H1 (cell line): ENCODE results near the gene MT1G. TPM values are rescaled to one million over a fixed set of nuclear protein-coding genes. Genes with fewer than 3 reads are reported as not detected.

Experiments
- CTCF ChIA-PET: fragments of 300-600 bp; sonication (Branson Sonifier 250); formaldehyde crosslinking; loops from one replicate; lab custom pipeline; 2021; ENCODE audit not compliant: partially characterized antibody; lab: Charles Lee
- POLR2A ChIA-PET: fragments of 300-600 bp; sonication (Branson Sonifier 250); formaldehyde crosslinking; loops from one replicate; lab custom pipeline; 2021; ENCODE audit warnings: inconsistent platforms; ENCODE audit not compliant: partially characterized antibody; lab: Charles Lee
- DNase-seq, 2 experiments: peaks; one replicate each; pipeline versions ENCODE4 v3.0.0 to v3.0.0-alpha.2; 2010 to 2022; ENCODE audit warnings: low spot score in 2 of 2, low read depth in 1 of 2, mixed read lengths in 1 of 2
- FAIRE-seq: peaks from 2 replicates; lab custom pipeline; 2011; peaks lifted over from hg19 to GRCh38; lab: Jason Lieb, UNC
- H2AFZ ChIP-seq: 2 replicates; pipeline ENCODE4 v1.8.1; 2012; ENCODE audit warnings: low read length, inconsistent platforms
- H2AK5ac ChIP-seq: 2 replicates; pipeline ENCODE4 v1.6.1; 2013; ENCODE audit warnings: low read depth, low read length
- H2BK120ac ChIP-seq: replicated peaks from 2 replicates; pipeline ENCODE3; 2013; ENCODE audit warnings: low read depth, low read length, inconsistent platforms
- H2BK12ac ChIP-seq: 2 replicates; pipeline ENCODE4 v1.6.1; 2013; ENCODE audit warnings: low read depth, low read length
- H2BK15ac ChIP-seq: 2 replicates; pipeline ENCODE4 v1.6.1; 2013; ENCODE audit warnings: low read length
- H2BK20ac ChIP-seq: 2 replicates; pipeline ENCODE4 v1.6.1; 2013; ENCODE audit warnings: low read length
- H2BK5ac ChIP-seq: 2 replicates; pipeline ENCODE4 v1.6.1; 2013; ENCODE audit warnings: low read depth, low read length
- H3K14ac ChIP-seq: 2 replicates; pipeline ENCODE4 v1.6.1; 2013; ENCODE audit warnings: inconsistent platforms; ENCODE audit not compliant: insufficient read length
- H3K18ac ChIP-seq: 2 replicates; pipeline ENCODE4 v1.6.1; 2013; ENCODE audit warnings: low read length; ENCODE audit errors: extremely low read depth
- H3K23ac ChIP-seq: 2 replicates; pipeline ENCODE4 v1.6.1; 2013; ENCODE audit warnings: inconsistent platforms; ENCODE audit not compliant: insufficient read length
- H3K23me2 ChIP-seq: 2 replicates; pipeline ENCODE4 v1.6.1; 2013; ENCODE audit warnings: low read depth, low read length
- H3K27ac ChIP-seq: 2 replicates; pipeline ENCODE4 v1.6.1; 2011; ENCODE audit warnings: low read depth, low read length, inconsistent platforms
- H3K27me3 ChIP-seq, 4 experiments: replicated peaks in 1 of 4; 1 replicate in 1 of 4; 2 replicates in 3 of 4; pipeline versions ENCODE4 v1.6.1 to v1.8.1; 2011 to 2013; ENCODE audit warnings: low read length in 3 of 4, mild to moderate bottlenecking in 3 of 4, inconsistent platforms in 2 of 4, mixed read lengths in 2 of 4, moderate library complexity in 1 of 4; ENCODE audit not compliant: control insufficient read depth in 3 of 4, insufficient read depth in 3 of 4; ENCODE audit errors: extremely low read depth in 1 of 4
- H3K36me3 ChIP-seq, 4 experiments: 2 replicates each; pipeline versions ENCODE4 v1.6.1 to v1.8.1; 2011 to 2013; ENCODE audit warnings: mild to moderate bottlenecking in 4 of 4, low read length in 3 of 4, moderate library complexity in 2 of 4, control low read depth in 1 of 4, inconsistent platforms in 1 of 4; ENCODE audit not compliant: insufficient read depth in 4 of 4, control insufficient read depth in 2 of 4
- H3K4ac ChIP-seq: replicated peaks from 2 replicates; pipeline ENCODE3; 2013; ENCODE audit warnings: low read length, low read depth, mixed read lengths, inconsistent platforms; ENCODE audit not compliant: insufficient read length
- H3K4me1 ChIP-seq, 4 experiments: replicated peaks in 1 of 4; 1 replicate in 1 of 4; 2 replicates in 3 of 4; pipeline versions ENCODE4 v1.6.1 to v1.8.1; 2011 to 2013; ENCODE audit warnings: low read length in 3 of 4, inconsistent platforms in 2 of 4, mixed read lengths in 1 of 4; ENCODE audit not compliant: insufficient read depth in 4 of 4, control insufficient read depth in 3 of 4
- H3K4me2 ChIP-seq, 2 experiments: 2 replicates each; pipeline versions ENCODE4 v1.6.1 to v1.8.1; 2011 to 2013; ENCODE audit warnings: low read depth in 2 of 2, low read length in 2 of 2, control low read depth in 1 of 2, inconsistent platforms in 1 of 2, mild to moderate bottlenecking in 1 of 2; ENCODE audit not compliant: insufficient read depth in 1 of 2
- H3K4me3 ChIP-seq, 4 experiments: fragments of 200-600, 300-600 bp in 1 of 4; sonication (generic), shearing (Covaris generic), sonication (Bioruptor Twin) in 1 of 4; 2 replicates each; pipeline versions ENCODE4 v1.5.1 to v1.8.1; 2011 to 2016; ENCODE audit warnings: low read length in 4 of 4, low read depth in 3 of 4, control low read depth in 2 of 4, inconsistent platforms in 2 of 4, mild to moderate bottlenecking in 2 of 4, mixed read lengths in 1 of 4, moderate library complexity in 1 of 4; ENCODE audit not compliant: insufficient read depth in 2 of 4; ENCODE audit errors: extremely low read depth in 1 of 4
- H3K56ac ChIP-seq: replicated peaks from 2 replicates; pipeline ENCODE3; 2013; ENCODE audit warnings: low read depth, mild to moderate bottlenecking, mixed read lengths, low read length, inconsistent platforms; ENCODE audit not compliant: insufficient read length
- H3K79me1 ChIP-seq: 2 replicates; pipeline ENCODE4 v1.6.1; 2013; ENCODE audit warnings: low read depth, low read length, control low read depth
- H3K79me2 ChIP-seq, 2 experiments: 2 replicates each; pipeline versions ENCODE4 v1.6.1 to v1.8.1; 2012 to 2013; ENCODE audit warnings: low read length in 2 of 2, mild to moderate bottlenecking in 2 of 2, inconsistent platforms in 1 of 2; ENCODE audit not compliant: insufficient read depth in 2 of 2, control insufficient read depth in 1 of 2
- H3K9ac ChIP-seq, 4 experiments: replicated peaks in 1 of 4; 1 replicate in 1 of 4; 2 replicates in 3 of 4; pipeline versions ENCODE4 v1.6.1 to v1.8.1; 2011 to 2013; ENCODE audit warnings: low read depth in 3 of 4, low read length in 3 of 4, control low read depth in 2 of 4, mild to moderate bottlenecking in 2 of 4, moderate library complexity in 2 of 4, inconsistent platforms in 1 of 4; ENCODE audit errors: extremely low read depth in 1 of 4
- H3K9me3 ChIP-seq, 2 experiments: 2 replicates each; pipeline versions ENCODE4 v1.6.1 to v1.8.1; 2012 to 2013; ENCODE audit warnings: mild to moderate bottlenecking in 2 of 2, moderate library complexity in 2 of 2, control low read depth in 1 of 2, inconsistent platforms in 1 of 2, low read depth in 1 of 2, low read length in 1 of 2, mixed read lengths in 1 of 2; ENCODE audit not compliant: insufficient read depth in 2 of 2
- H4K20me1 ChIP-seq, 2 experiments: replicated peaks in 1 of 2; 2 replicates each; pipeline versions ENCODE3 to v1.8.1; 2011 to 2013; ENCODE audit warnings: inconsistent platforms in 2 of 2, low read length in 2 of 2, mild to moderate bottlenecking in 1 of 2; ENCODE audit not compliant: insufficient read depth in 2 of 2, control insufficient read depth in 1 of 2
- H4K5ac ChIP-seq: 2 replicates; pipeline ENCODE4 v1.6.1; 2013; ENCODE audit warnings: low read length, low read depth, mixed read lengths, inconsistent platforms; ENCODE audit not compliant: insufficient read length
- H4K8ac ChIP-seq: 2 replicates; pipeline ENCODE4 v1.8.0; 2013; ENCODE audit warnings: mild to moderate bottlenecking, moderate library complexity, low read length, inconsistent platforms; ENCODE audit not compliant: insufficient read depth; ENCODE audit errors: extremely low read depth
- H4K91ac ChIP-seq: replicated peaks from 2 replicates; pipeline ENCODE3; 2013; ENCODE audit warnings: low read length, mixed read lengths, inconsistent platforms; ENCODE audit not compliant: insufficient read length
- KDM1A ChIP-seq: fragments of 200-600, 300-600 bp; sonication (generic); IDR thresholded peaks from 2 replicates; pipeline ENCODE4 v1.7.1; 2016; ENCODE audit warnings: mild to moderate bottlenecking, low read length, borderline replicate concordance
- KDM4A ChIP-seq: IDR thresholded peaks from one replicate; pipeline ENCODE4 v1.7.1; 2012; ENCODE audit warnings: low read depth, mild to moderate bottlenecking, moderate library complexity, low read length, inconsistent platforms; ENCODE audit not compliant: severe bottlenecking
- MAX ChIP-seq: IDR thresholded peaks from 2 replicates; pipeline ENCODE4 v1.6.1; 2012; ENCODE audit warnings: inconsistent platforms
- POU5F1 ChIP-seq: IDR thresholded peaks from 2 replicates; pipeline ENCODE4 v1.6.1; 2011; ENCODE audit warnings: low read depth, mild to moderate bottlenecking, low read length, moderate library complexity
- RBBP5 ChIP-seq: IDR thresholded peaks from 2 replicates; pipeline ENCODE4 v1.7.1; 2012; ENCODE audit warnings: low read depth, mild to moderate bottlenecking, inconsistent platforms, low read length, moderate library complexity, borderline replicate concordance
- SIRT6 ChIP-seq: IDR thresholded peaks from one replicate; pipeline ENCODE4 v1.7.1; 2012; ENCODE audit warnings: low read length, inconsistent platforms
- SP2 ChIP-seq: IDR thresholded peaks from 2 replicates; pipeline ENCODE4 v1.6.1; 2012; ENCODE audit warnings: mild to moderate bottlenecking, low read length, inconsistent platforms
- SUZ12 ChIP-seq: fragments of 200-600 bp; sonication (generic); IDR thresholded peaks from 2 replicates; pipeline ENCODE4 v1.6.1; 2012; ENCODE audit warnings: mild to moderate bottlenecking, inconsistent platforms, low read length, moderate library complexity, mixed read lengths
- TAF7 ChIP-seq: optimal IDR thresholded peaks from 2 replicates; pipeline ENCODE3; 2011; ENCODE audit warnings: low read depth, mild to moderate bottlenecking, inconsistent platforms, low read length, moderate library complexity, borderline replicate concordance
- TBP ChIP-seq: IDR thresholded peaks from 2 replicates; pipeline ENCODE4 v1.6.1; 2011; ENCODE audit warnings: low read depth, low read length, improper control_type of control experiment
- WGBS, 2 experiments: shearing (Covaris generic) in 1 of 2; methylation state at CpG; one replicate each; pipeline versions ENCODE4 v1.1.6 to v1.1.7; 2013 to 2015; ENCODE audit warnings: low lambda C conversion rate in 2 of 2, mixed read lengths in 2 of 2, inconsistent platforms in 1 of 2, low coverage in 1 of 2, missing lambda C conversion rate in 1 of 2; ENCODE audit not compliant: insufficient replicate concordance in 2 of 2, insufficient coverage in 1 of 2, insufficient read length in 1 of 2; ENCODE audit errors: extremely low coverage in 1 of 2, missing lambda C conversion rate in 1 of 2; 5-methylcytosine and 5-hydroxymethylcytosine counted together
- polyA plus RNA-seq, 7 experiments: library from polyadenylated mRNA; depleted of rRNA in 3 of 7; stranded (reverse) in 5 of 7; unstranded in 2 of 7; fragments of >200 nt in 5 of 7; fragments of 200-250 nt in 2 of 7; gene quantifications; 1 replicate in 5 of 7; 2 replicates in 1 of 7; 4 replicates in 1 of 7; pipeline versions ENCODE4 v1.2.1 to v1.2.3, GENCODE V29; 2011 to 2013; ENCODE audit warnings: missing spikeins in 2 of 7, mixed read lengths in 2 of 7
- total RNA-seq: library from RNA; stranded (reverse); fragmentation: NEBNext Ultra II Directional; extraction: Animal tissue kit (Norgen Biotek cat#: 25700); gene quantifications from 2 replicates; pipeline ENCODE4 v1.2.1, GENCODE V29; 2021

Gene MT1G
- total and polyA plus RNA-seq, 2 of the 8 experiments (the other 6 are each of a cell fraction or from before 2014, with no cell fraction given): 17.7 to 515 TPM

DNA sequence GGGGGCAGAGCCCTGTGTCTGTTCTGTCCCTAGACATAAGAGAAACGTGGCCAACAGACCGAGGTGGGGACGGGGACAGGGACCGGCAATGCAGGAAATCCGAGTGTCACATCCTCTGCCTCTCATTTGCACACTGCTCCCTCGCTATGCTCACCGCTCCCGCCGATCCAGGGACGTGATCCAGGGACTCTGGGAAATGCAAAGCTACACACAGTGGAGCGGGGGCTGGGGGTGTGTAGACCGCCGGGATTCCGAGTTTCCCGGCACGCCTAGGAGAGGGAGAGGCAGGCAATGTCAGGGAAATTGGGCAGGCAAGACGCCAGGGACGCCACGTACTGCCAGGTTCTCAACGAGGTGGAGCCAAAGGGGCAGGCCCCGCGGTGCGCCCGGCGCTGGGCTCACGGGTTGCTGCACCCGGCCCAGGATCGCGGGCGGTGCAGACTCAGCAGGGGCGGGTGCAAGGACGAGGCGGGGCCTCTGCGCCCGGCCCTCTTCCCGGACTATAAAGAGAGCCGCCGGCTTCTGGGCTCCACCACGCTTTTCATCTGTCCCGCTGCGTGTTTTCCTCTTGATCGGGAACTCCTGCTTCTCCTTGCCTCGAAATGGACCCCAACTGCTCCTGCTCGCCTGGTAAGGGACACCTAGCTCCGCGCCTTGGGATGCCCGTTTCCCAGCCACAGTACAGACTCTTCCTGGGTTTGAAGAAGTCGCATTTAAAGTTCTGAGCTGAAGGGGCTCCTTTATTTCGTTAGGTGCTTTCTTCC lies 14.3 kb upstream of the MT1G start, which contains the start of gene MT1X:
TSS of gene MT1X (plus strand) at position 532 of the 764 bp plus-strand sequence. CDS start at position 603, 71 bp downstream.
- Histone ChIP-seq H3K23me2 (peaks cover 10% of the 10 kb centered on the region), H3K4me2 (peak within 1 kb of the TSS; percentile 97 to 100), H3K79me1 (no peaks in the 10 kb centered on the region; the same call in 1 of the 2 replicates), H2BK5ac (peak within 1 kb of the TSS; percentile 67; the same call in 1 of the 2 replicates), H2AFZ (peak within 1 kb of the TSS; percentile 98), H2BK120ac (peak within 1 kb of the TSS; percentile 47), H4K91ac (peak within 1 kb of the TSS; percentile 79), H3K27me3 (peaks cover 0 to 41% (median 24%) of the 10 kb centered on the region in 4 experiments; a peak in 5 of 7 replicates), H3K4me3 (peak within 1 kb of the TSS; percentile 57 to 77 (median 69)), H2AK5ac (peak within 1 kb of the TSS; percentile 18; the same call in 1 of the 2 replicates), H2BK15ac (peak within 1 kb of the TSS; percentile 99), H3K36me3 (peaks cover 0 to 3% (median 0%) of the 10 kb centered on the region in 4 experiments; a peak in 1 of 8 replicates), H4K5ac (peak within 1 kb of the TSS; percentile 47), H3K4ac (peak within 1 kb of the TSS; percentile 53), H3K9ac (peak within 1 kb of the TSS in 2 of 4 experiments; percentile 24 to 79; a peak in 4 of 7 replicates), H3K27ac (no peak within 1 kb of the TSS), H3K18ac (peak within 1 kb of the TSS; percentile 84), H3K14ac (no peak within 1 kb of the TSS), H3K4me1 (peaks cover 0 to 19% (median 8%) of the 10 kb centered on the region in 4 experiments; a peak in 6 of 7 replicates), H3K79me2 (no peaks in the 10 kb centered on the region), H3K23ac (no peak within 1 kb of the TSS), H3K9me3 (no peaks in the 10 kb centered on the region), H3K56ac (no peak within 1 kb of the TSS), H4K8ac (no peak within 1 kb of the TSS), H2BK20ac (peak within 1 kb of the TSS; percentile 24; the same call in 1 of the 2 replicates), H2BK12ac (peak within 1 kb of the TSS; percentile 75; the same call in 1 of the 2 replicates), H4K20me1 (peaks cover 0 to 1% of the 10 kb centered on the region in 2 experiments)
- ChIA-PET POLR2A (interaction anchor here (0.9 to 12.9 kb wide), 11 partner anchors 10 to 74 kb away, joined by 3 to 205 read pairs (median 6); partner anchors contain the start of genes MT1E, MT1G, MT1H and MT2A), CTCF (interaction anchor here (0.8 to 4.5 kb wide), 6 partner anchors 10 to 52 kb away, joined by 3 to 37 read pairs (median 4); no protein-coding TSS in a partner anchor)
- DNase-seq: peak in 1 of 2 experiments; percentile 76
- no peak for FAIRE-seq
- 3% methylated on average over 49 of the region's 49 CpGs; no CpG with 5 or more reads in 1 of the 2 experiments for WGBS, 2 experiments
- TF ChIP-seq RBBP5: peak; percentile 41; the same call in 1 of the 2 replicates
- TF ChIP-seq MAX: peak; percentile 46; the same call in 1 of the 2 replicates
- no peak for TF ChIP-seq SIRT6
- no peak for TF ChIP-seq SP2
- TF ChIP-seq TAF7: no peak
- peak; percentile 86 for TF ChIP-seq KDM4A
- peak; percentile 37; the same call in 1 of the 2 replicates for TF ChIP-seq SUZ12
- no peak for TF ChIP-seq KDM1A
- TF ChIP-seq TBP: peak; percentile 87; the same call in 1 of the 2 replicates
- TF ChIP-seq POU5F1: no peak
